IPS-18c (cell line): ENCODE results near the gene KANK4.
A peak's percentile ranks its signal among the peaks of the same experiment; 100 is the strongest.

Source experiments
- H3K4me3 ChIP-seq: 2 replicates; pipeline ENCODE4 v1.7.0; 2013; ENCODE audit warnings: low read depth, mild to moderate bottlenecking, low read length, moderate library complexity; ENCODE audit not compliant: insufficient read depth
- H3K9me3 ChIP-seq: one replicate; pipeline ENCODE4 v1.6.1; 2013; ENCODE audit warnings: mild to moderate bottlenecking, low read length, moderate library complexity; ENCODE audit not compliant: control insufficient read depth, insufficient read depth

The KANK4 gene

DNA sequence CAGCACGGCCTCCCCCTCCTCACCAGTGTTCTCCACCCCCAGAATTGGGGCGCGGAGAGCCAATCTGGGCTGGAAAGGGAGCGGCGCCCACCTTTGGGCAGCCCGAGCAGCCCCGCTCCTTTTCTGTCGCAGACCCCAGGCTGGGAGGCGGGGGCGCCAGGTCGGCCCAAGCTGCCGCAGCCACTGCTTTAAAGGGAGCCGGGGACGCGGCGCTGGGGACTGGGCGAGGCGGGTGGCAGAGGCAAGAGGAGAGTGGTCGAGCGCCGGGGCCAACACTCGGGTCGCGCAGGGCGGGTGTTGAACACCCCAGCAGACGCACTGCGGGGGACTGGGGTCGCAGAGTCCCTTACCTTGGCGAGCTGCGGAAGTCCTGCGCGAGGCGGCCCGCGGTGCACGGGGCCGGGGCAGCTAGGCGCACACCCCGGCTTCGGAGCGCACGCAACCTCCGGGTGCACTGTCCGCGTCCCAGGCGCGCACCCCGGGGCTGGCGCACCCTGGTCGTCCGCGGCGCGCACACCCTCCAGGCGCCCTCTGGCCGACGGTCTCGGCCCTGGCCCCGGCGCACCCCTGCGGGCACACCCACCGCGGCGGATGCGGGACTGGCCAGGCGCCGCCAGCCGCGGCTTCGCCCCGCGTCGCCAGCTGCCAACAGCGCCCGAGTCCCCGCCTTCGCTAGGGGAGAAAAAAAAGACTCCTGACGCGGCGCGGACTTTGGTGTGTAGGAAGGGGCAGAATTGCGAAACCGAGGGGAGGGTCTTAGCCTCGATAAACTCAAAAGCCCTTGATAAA lies at the start of gene KANK4:
KANK4 (minus strand) TSS at position 679 of the 789 bp plus-strand sequence. CDS start 37,870 bp downstream, outside the sequence.
- Histone ChIP-seq H3K9me3 (no peaks in the 10 kb centered on the region), H3K4me3 (peak within 1 kb of the TSS; percentile 77)

DNA sequence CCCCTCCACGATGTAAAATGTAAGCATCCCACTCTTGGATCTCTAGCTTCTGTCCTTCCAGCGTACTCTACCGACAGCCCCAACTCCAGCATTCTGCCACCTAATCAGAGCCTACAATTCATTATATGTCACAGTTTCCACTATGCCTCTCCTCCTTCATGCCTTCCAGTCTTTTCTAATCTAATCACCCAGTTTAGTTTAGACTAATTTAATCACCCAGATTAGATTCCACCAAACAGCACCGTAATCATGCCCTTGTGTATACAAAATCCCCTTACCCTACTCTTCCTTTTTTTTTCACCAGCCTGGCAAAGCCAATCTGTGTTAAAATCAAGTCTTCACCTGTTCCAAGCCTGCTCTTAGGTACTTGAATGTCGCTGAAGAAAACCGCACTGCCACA lies 49.8 kb upstream of the KANK4 start:
- H3K4me3 ChIP-seq = no peak overlapping the region

DNA sequence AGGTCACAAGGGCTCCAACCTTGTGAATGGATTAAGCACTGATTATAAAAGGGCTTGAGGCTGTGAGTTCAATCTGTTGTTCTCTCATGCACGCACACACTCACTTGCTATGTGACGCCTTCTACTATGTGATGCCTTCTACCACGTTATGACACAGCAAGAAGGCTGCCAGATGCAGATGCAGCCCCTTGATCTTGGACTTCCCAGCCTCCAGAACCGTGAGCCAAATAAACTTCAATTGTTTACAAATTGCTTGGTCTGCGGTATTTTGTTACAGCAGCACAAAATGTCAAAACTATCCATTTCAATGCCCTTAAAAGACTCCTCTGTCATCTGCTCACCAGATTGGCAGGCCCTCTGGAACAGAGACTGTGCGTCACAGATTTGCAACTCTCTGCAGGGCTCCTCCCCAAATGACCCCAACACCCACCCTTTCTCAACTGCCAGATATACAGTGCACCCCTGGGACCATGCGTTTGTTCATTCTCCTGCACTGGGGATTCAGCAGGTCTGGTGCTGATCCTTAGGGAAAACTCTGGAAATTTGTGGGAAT lies 47.8 kb upstream of the KANK4 start:
- H3K4me3 ChIP-seq = no peak overlapping the region

More for the DNA sequence above, 49.8 kb upstream of the KANK4 start:
- H3K9me3 ChIP-seq = peaks cover 3% of the 10 kb centered on the region

DNA sequence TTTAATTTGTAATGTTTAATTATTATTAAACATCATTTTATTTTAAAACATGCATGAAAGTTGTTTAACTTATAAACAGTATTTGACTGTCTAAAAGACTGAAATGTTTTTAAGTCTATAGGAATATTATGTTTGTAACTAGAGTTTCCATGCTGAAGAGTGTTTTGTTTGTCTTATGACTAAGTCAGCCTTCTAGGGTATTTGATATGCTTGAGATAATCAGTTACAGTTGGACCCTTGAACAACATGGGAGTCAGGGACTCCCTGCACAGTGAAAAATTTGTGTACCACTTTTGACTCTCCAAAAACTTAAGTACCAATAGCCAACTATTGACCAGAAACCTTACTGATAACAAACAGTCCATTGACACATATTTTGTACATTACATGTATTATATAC lies 45.5 kb upstream of the KANK4 start:
- Histone ChIP-seq H3K4me3 (no peak overlapping the region), H3K9me3 (peaks cover 3% of the 10 kb centered on the region)

More for the DNA sequence above, 47.8 kb upstream of the KANK4 start:
- peaks cover 3% of the 10 kb centered on the region for H3K9me3 ChIP-seq

DNA sequence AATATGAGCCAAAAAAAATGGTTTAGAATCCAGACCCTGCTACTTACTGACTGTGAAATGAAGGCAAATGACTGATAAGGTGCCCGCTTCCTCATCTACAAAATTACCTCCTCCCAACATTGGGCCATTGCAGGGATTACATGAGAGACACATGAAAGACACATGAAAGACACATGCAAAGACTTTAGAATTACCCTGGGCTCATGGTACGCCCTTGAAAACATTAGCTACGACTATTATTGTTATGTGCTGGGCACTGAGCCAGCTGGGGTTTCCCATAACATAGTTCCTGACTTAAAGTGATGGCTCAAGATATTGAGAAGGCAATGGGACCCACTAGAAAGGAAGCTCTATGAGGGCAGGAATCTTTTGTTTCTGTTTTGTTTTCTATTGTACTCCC lies 43.7 kb upstream of the KANK4 start:
- no peak overlapping the region for H3K4me3 ChIP-seq
- peaks cover 3% of the 10 kb centered on the region for H3K9me3 ChIP-seq

DNA sequence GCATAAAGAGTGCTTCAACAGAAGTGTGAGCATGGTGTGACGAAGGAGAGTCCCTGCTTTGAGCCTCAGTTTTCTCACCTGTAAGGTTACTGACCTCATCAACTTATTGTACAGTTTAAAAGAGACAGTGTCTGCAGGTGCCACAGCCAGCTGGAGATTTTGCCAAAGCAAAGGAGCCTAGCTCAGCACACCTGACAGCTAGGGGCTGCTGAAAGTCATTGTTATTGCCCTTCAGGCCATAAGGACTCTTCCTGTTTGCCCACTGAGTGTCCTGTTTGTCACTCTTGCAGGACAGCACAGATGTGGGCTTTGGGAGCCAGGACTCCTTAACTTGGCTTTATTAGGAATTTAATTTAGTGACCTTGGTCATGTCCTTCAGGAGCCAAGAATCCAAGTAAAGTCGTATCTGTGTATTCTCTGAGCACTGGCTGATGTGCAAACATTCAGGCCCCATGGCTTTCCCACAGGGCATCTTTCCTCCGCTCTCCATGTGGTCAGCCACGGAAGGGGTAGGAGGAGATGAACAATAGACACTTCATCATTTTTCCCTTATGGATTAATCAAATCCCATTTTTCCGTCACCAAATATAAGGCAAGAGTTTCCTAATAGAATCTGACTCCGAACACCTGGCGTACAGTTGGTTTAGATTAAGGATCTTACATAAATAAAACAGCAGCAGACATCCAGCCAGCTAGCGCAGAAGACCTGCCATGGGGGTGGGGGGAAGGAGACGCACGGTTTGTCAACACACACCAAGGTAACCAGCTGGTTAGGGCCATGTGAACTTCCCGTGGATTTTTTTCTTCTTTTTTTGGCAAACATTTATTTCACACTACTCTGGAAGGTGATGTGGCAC lies 43.1 kb upstream of the KANK4 start:
- Histone ChIP-seq H3K4me3 (no peak overlapping the region), H3K9me3 (peaks cover 4% of the 10 kb centered on the region)

DNA sequence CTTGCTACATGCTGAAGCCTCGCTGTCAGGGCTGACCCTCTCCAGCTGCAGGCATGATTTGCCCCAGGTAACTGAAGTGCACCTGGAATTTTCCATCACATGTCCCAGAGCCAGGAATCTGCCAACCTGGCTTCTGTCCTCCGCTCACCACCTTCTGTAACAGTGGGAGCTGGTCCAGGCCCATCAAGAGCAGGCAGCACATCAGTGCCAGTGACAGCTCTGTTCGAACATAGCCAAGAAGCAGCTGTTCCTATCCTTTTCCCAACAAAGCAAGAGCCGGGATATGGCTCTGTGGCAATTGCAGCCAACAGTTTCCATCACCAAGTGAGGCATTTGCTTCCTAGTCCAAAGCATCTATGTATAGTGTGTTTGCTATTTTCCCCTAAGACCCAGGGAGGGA lies 42.2 kb upstream of the KANK4 start:
- H3K9me3 ChIP-seq = peaks cover 2% of the 10 kb centered on the region
- no peak overlapping the region for H3K4me3 ChIP-seq

DNA sequence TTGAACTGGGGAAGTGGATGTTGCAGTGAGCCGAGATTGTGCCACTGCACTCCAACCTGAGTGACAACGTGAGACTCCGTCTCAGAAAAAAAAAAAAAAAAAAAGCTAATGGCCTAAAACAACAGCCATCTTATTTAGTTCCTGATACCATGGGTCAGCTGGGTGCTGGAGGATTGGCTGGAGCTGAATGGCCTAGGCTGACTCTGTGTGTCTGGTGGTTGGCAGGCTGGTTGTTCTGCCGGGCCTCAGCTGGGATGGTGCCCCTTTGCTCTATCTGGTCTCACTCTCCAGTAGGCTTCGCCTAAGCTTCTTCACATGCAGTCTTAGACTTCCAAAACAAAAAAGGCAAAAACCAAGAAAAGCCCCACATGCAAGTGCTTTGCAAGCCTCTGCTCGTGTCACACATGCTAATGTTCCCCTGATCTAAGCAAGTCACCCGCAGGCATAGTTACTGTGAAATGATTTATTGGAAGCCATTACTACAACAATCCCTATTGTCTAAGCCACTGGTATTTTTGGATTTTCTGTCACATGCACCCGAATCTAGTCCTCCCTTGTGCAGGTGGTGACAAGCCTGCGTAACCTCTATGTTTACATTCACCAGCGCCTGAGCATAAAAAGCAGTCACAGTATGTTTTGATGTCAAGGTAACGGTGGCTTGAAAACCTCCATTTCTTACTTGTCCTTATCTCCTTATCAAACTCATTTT lies 39.6 kb upstream of the KANK4 start:
- H3K9me3 ChIP-seq = peaks cover 2% of the 10 kb centered on the region

DNA sequence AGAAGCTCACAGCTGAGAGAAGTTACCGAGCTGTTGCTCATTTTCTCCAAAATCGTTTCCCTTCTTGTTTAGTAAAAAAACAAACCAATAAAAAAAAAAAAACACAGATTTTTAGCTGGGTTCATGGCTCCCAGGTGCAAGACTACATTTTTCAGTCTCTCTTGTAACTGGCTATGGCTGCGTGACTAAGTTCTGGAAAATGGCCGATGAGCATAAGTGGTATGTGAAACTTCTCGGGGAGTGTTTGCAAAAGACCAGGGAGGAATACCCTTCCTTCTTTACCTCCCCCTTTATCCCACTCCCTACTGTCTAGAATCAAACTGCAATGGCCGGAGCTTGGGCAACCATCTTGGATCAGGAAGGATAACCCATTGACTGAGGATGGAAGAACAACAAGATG lies 38.7 kb upstream of the KANK4 start:
- peaks cover 2% of the 10 kb centered on the region for H3K9me3 ChIP-seq

More for the DNA sequence above, 39.6 kb upstream of the KANK4 start:
- H3K4me3 ChIP-seq = no peak overlapping the region

DNA sequence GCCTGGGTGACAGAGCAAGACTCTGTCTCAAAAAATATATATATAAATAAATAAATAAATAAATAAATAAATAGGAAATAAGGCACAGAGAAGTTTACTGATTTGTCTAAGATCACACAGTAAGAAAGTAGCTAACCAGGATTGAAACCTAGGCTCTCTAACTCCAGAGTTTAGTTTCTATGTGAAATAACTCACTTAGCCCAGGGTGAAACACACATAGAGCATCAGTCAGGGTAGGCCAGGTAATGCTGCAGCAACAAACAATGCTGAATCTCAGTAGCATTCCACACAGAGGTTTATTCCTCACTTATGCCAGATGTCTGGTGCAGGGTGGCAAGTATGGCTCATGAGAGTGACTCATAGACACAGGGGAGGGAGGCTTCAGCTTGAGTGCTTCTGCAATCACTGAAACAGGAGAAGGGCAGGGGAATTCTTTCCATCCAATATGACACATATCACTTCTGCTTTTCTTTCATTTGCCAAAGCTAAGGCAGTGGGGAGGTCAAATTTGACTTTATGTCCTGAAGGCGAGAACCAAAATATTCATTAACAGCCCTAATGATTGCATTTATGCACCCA lies 37.1 kb upstream of the KANK4 start:
- no peak overlapping the region for H3K4me3 ChIP-seq
- peaks cover 2% of the 10 kb centered on the region for H3K9me3 ChIP-seq

More for the DNA sequence above, 38.7 kb upstream of the KANK4 start:
- no peak overlapping the region for H3K4me3 ChIP-seq

DNA sequence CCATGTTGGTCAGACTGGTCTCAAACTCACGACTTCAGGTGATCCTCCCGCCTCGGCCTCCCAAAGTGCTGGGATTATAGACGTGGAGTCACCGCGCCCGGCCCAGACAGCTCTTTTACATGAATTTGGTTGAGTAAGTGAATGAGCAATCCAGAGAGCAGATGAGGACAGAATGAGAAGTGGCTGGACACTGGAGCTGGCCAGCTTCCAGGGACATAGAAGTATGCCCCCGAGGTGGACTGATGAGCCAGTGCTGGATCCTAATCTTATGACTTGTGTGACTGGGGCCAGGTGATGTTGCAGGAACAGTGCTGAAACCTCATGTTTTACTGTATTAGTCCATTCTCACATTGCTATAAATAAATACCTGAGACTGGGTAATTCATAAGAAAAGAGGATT lies 35.9 kb upstream of the KANK4 start:
- H3K9me3 ChIP-seq = peaks cover 2% of the 10 kb centered on the region
- no peak overlapping the region for H3K4me3 ChIP-seq

DNA sequence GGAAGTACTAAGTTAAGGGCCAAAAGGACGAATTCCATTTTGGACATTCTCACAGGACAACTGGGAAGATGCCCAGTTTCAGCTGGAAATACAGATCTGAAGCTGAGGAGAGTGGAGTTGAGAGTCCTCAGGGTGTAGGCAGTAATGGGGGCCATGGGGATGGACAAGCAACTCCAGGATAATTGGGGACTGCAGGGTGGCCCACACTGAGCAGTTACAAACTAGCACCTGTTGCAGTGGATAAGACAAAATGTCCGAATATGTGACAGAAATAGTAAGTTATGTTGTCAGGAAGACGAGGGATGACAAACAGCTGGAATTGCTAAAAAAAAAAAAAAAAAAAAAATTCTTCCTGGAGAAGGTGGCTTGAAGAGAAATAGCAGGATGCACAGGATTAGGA lies 34.6 kb upstream of the KANK4 start:
- Histone ChIP-seq H3K4me3 (no peak overlapping the region), H3K9me3 (peaks cover 2% of the 10 kb centered on the region)

DNA sequence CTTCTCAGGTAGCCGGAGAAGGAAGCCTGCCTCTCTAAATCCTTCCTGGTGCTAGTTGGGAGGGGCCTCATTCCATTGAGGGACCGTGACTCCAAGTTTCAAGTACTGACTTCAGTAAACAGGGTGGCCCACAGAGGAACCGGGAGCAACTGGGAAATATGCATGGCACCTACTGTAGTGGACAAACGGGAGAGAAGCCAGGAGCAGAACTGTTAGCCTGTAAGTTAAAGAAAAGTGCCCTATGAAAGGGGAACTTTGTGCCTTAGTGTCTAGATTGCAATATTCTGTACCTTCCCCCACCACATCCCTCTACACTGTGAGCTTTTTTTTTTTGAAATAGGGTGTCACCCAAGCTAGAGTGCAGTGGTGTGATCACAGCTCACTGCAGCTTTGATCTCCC lies 33.2 kb upstream of the KANK4 start:
- Histone ChIP-seq H3K9me3 (peaks cover 2% of the 10 kb centered on the region), H3K4me3 (no peak overlapping the region)

DNA sequence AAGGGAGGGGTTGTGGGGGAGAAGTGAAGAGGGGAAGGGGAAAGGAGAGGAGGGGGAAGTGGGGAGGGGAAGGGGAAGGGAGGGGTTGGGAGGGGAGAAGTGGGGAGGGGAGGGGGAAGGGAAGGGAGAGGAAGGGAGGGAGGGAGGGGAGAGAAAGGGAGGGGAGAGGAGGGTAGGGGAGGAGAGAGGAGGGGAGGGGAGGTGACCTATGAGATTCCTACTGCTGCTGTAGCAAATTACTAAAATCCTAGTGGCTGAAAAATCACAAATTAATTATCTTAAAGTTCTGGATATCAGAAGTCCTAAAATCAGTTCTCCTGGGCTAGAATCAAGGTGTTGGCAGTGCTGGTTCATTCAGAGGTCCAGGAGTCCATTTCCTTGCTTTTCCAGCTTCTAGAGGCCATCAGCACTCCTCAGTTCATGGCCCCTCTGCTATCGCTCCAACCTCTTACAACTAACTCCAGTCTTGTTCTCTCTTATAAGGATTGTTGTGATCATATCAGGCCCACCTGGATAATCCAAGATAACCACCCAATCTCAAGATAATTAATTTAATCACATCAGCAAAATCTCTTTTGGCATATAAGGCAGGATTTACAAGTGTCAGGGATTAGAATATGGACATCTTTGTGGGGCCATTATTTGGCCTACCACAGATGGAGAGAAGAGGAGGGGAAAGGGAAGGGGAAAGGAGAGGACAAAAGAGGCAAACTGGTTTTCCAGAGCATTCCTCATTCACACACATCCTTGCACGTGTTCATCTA lies 30.4 kb upstream of the KANK4 start:
- no peak overlapping the region for H3K4me3 ChIP-seq
- H3K9me3 ChIP-seq = no peaks in the 10 kb centered on the region

DNA sequence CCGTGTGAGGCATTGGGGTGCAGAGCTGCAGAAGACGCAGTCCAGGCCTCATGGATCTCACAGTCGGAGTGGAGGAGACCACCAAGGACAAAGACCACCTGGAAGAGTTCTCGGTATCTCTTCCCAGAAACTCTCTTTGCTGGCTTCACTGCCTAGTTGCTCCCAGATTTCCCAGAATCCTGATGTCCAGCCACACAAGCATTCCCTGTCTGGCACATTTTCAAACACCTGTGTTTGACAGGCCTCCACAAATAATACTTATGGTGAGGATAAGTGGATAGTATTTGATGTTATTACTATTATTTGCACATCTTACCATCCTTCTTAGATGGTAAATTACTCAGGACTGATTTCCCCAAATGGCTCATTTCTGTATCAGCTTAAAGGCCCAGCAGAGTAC lies 27.7 kb upstream of the KANK4 start:
- Histone ChIP-seq H3K9me3 (no peaks in the 10 kb centered on the region), H3K4me3 (no peak overlapping the region)

DNA sequence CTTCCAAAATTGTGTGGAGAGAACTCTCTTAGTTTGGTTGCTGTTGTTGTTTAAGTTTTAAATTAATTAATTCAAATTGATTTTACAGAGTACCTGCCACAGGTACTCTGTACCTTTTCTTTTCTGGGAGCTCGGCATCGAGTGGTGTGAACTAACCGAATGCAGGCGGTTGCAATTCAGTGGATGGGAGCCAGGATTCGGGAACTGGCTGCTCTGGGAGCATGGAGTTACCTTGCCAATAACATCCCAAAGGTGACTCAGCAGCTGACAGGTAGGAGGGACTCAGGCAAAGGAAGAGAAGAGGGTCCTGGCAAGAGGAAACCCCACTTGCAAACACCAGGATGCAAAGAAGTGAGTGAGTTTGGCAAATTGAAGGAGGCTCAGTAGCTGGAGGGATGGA lies 24.7 kb upstream of the KANK4 start:
- Histone ChIP-seq H3K4me3 (no peak overlapping the region), H3K9me3 (no peaks in the 10 kb centered on the region)
